IMR-90 (cell line): ENCODE results near the gene PLD2. TPM values are rescaled to one million over a fixed set of nuclear protein-coding genes. Genes with fewer than 3 reads are reported as not detected.

Source experiments
- ATAC-seq: fragments of 200-7000 bp; cut with Tn5 transposase; 2 replicates; pipeline ENCODE4 v1.9.1; 2020; ENCODE audit warnings: low read depth, mild to moderate bottlenecking, moderate library complexity
- BruUV-seq: library from RNA; stranded (reverse); fragments of 400-500 nt; replicated peaks from 2 replicates; lab custom pipeline; 2021; lab: Mats Ljungman, UMichigan
- CTCF ChIA-PET: fragments of 300-600 bp; formaldehyde crosslinking; extraction: SDS; loops from one replicate; lab custom pipeline; 2021; ENCODE audit warnings: antibody characterized with exemption; lab: Yijun Ruan, JAX
- POLR2A ChIA-PET: fragments of 300-600 bp; sonication (Branson Sonifier 250); formaldehyde crosslinking; loops from one replicate; lab custom pipeline; 2022; ENCODE audit warnings: antibody characterized with exemption; ENCODE audit not compliant: unreplicated experiment; lab: Charles Lee
- DNase-seq: peaks from one replicate; pipeline ENCODE4 v3.0.0; 2013
- H2AFZ ChIP-seq: replicated peaks from 2 replicates; pipeline ENCODE3; 2013; ENCODE audit warnings: low read length, mild to moderate bottlenecking; ENCODE audit not compliant: poor library complexity
- H2AK5ac ChIP-seq: 2 replicates; pipeline ENCODE4 v1.6.1; 2013; ENCODE audit warnings: low read depth, low read length, inconsistent platforms
- H2AK9ac ChIP-seq: replicated peaks from 2 replicates; pipeline ENCODE3; 2013; ENCODE audit warnings: mild to moderate bottlenecking, low read depth, low read length, moderate library complexity; ENCODE audit not compliant: poor library complexity
- H2BK120ac ChIP-seq: 2 replicates; pipeline ENCODE4 v1.6.1; 2013; ENCODE audit warnings: low read depth, low read length, inconsistent platforms
- H2BK15ac ChIP-seq: 3 replicates; pipeline ENCODE4 v1.6.1; 2013; ENCODE audit warnings: low read depth, low read length, inconsistent platforms
- H2BK20ac ChIP-seq: 2 replicates; pipeline ENCODE4 v1.6.1; 2013; ENCODE audit warnings: low read depth, mild to moderate bottlenecking, inconsistent platforms, low read length, moderate library complexity
- H2BK5ac ChIP-seq: 2 replicates; pipeline ENCODE4 v1.6.1; 2013; ENCODE audit warnings: mild to moderate bottlenecking, low read depth, low read length, inconsistent platforms; ENCODE audit not compliant: poor library complexity, severe bottlenecking
- H3K14ac ChIP-seq: replicated peaks from 2 replicates; pipeline ENCODE4 v1.6.1; 2013; ENCODE audit warnings: low read depth, low read length, inconsistent platforms
- H3K18ac ChIP-seq: 2 replicates; pipeline ENCODE4 v1.6.1; 2013; ENCODE audit warnings: low read depth, low read length, control low read depth
- H3K23ac ChIP-seq: 2 replicates; pipeline ENCODE4 v1.6.1; 2013; ENCODE audit warnings: low read depth, low read length, inconsistent platforms
- H3K27ac ChIP-seq: 2 replicates; pipeline ENCODE4 v1.5.1; 2013; ENCODE audit warnings: mild to moderate bottlenecking, control low read depth, low read length; ENCODE audit not compliant: insufficient read depth
- H3K27me3 ChIP-seq: 2 replicates; pipeline ENCODE4 v1.6.1; 2013; ENCODE audit warnings: low read length; ENCODE audit not compliant: control insufficient read depth, insufficient read depth
- H3K36me3 ChIP-seq: 2 replicates; pipeline ENCODE4 v1.6.1; 2013; ENCODE audit warnings: low read length, mixed read lengths; ENCODE audit not compliant: control insufficient read depth, insufficient read depth
- H3K4ac ChIP-seq: 2 replicates; pipeline ENCODE4 v1.6.1; 2013; ENCODE audit warnings: low read depth, low read length, inconsistent platforms
- H3K4me1 ChIP-seq: 2 replicates; pipeline ENCODE4 v1.6.1; 2013; ENCODE audit warnings: low read length, mixed read lengths; ENCODE audit not compliant: control insufficient read depth, insufficient read depth
- H3K4me2 ChIP-seq: 2 replicates; pipeline ENCODE4 v1.6.1; 2013; ENCODE audit warnings: low read depth, mild to moderate bottlenecking, control low read depth, low read length, moderate library complexity
- H3K4me3 ChIP-seq: 2 replicates; pipeline ENCODE4 v1.5.1; 2013; ENCODE audit warnings: low read depth, mild to moderate bottlenecking, control low read depth, low read length, moderate library complexity; ENCODE audit not compliant: insufficient read depth
- H3K56ac ChIP-seq: 2 replicates; pipeline ENCODE4 v1.6.1; 2013; ENCODE audit warnings: low read length, inconsistent platforms; ENCODE audit not compliant: insufficient read depth; ENCODE audit errors: extremely low read depth
- H3K79me1 ChIP-seq, 2 experiments: 2 replicates each; pipeline ENCODE4 v1.6.1; 2013; ENCODE audit warnings: low read length in 2 of 2, inconsistent platforms in 1 of 2, low read depth in 1 of 2
- H3K9ac ChIP-seq: 2 replicates; pipeline ENCODE4 v1.6.1; 2013; ENCODE audit warnings: low read depth, low read length, control low read depth
- H3K9me1 ChIP-seq: 2 replicates; pipeline ENCODE4 v1.6.1; 2013; ENCODE audit warnings: low read length, inconsistent platforms; ENCODE audit not compliant: insufficient read depth
- H3K9me3 ChIP-seq: 2 replicates; pipeline ENCODE4 v1.6.1; 2013; ENCODE audit warnings: low read length; ENCODE audit not compliant: control insufficient read depth, insufficient read depth
- H4K20me1 ChIP-seq: 2 replicates; pipeline ENCODE4 v1.6.1; 2013; ENCODE audit warnings: low read length, inconsistent platforms; ENCODE audit not compliant: insufficient read depth
- H4K5ac ChIP-seq: 2 replicates; pipeline ENCODE4 v1.6.1; 2013; ENCODE audit warnings: mild to moderate bottlenecking, low read depth, low read length, control low read depth
- H4K8ac ChIP-seq, 2 experiments: 2 replicates each; pipeline ENCODE4 v1.6.1; 2013; ENCODE audit warnings: low read depth in 2 of 2, low read length in 2 of 2, control low read depth in 1 of 2, inconsistent platforms in 1 of 2
- H4K91ac ChIP-seq: 2 replicates; pipeline ENCODE4 v1.6.1; 2013; ENCODE audit warnings: low read depth, low read length, inconsistent platforms; ENCODE audit not compliant: insufficient read depth
- BHLHE40 ChIP-seq: fragments of 150-350 bp; IDR thresholded peaks from 2 replicates; pipeline ENCODE4 v1.6.1; 2016; ENCODE audit warnings: mild to moderate bottlenecking, low read depth, low read length
- CEBPB ChIP-seq: IDR thresholded peaks from 2 replicates; pipeline ENCODE4 v1.6.1; 2012; ENCODE audit warnings: low read depth, low read length, improper control_type of control experiment
- CHD1 ChIP-seq: IDR thresholded peaks from 2 replicates; pipeline ENCODE4 v1.6.1; 2012; ENCODE audit warnings: low read depth, low read length, improper control_type of control experiment
- FOS ChIP-seq: fragments of 150-350 bp; IDR thresholded peaks from 2 replicates; pipeline ENCODE4 v1.6.1; 2016; ENCODE audit warnings: low read depth, low read length
- MAFK ChIP-seq: IDR thresholded peaks from 2 replicates; pipeline ENCODE4 v1.6.1; 2012; ENCODE audit warnings: low read depth, low read length, improper control_type of control experiment
- MAZ ChIP-seq: IDR thresholded peaks from 2 replicates; pipeline ENCODE4 v1.6.1; 2012; ENCODE audit warnings: low read depth, mild to moderate bottlenecking, low read length, improper control_type of control experiment, moderate library complexity, borderline replicate concordance
- MXI1 ChIP-seq: IDR thresholded peaks from 2 replicates; pipeline ENCODE4 v1.6.1; 2012; ENCODE audit warnings: low read depth, mild to moderate bottlenecking, low read length, moderate library complexity, borderline replicate concordance
- NFE2L2 ChIP-seq: fragments of 150-350 bp; IDR thresholded peaks from 2 replicates; pipeline ENCODE4 v1.6.1; 2016; ENCODE audit warnings: low read depth, mild to moderate bottlenecking, low read length
- POLR2A ChIP-seq: IDR thresholded peaks from 2 replicates; pipeline ENCODE4 v1.6.1; 2012; ENCODE audit warnings: mild to moderate bottlenecking, low read depth, low read length
- RAD21 ChIP-seq: IDR thresholded peaks from 2 replicates; pipeline ENCODE4 v1.6.1; 2012; ENCODE audit warnings: low read length, improper control_type of control experiment
- RCOR1 ChIP-seq: IDR thresholded peaks from 2 replicates; pipeline ENCODE4 v1.6.1; 2012; ENCODE audit warnings: mild to moderate bottlenecking, low read length, improper control_type of control experiment; ENCODE audit not compliant: insufficient replicate concordance
- RFX5 ChIP-seq: IDR thresholded peaks from 2 replicates; pipeline ENCODE4 v1.8.0; 2012; ENCODE audit warnings: low read depth, mild to moderate bottlenecking, low read length, moderate library complexity
- SMC3 ChIP-seq: fragments of 150-350 bp; IDR thresholded peaks from 2 replicates; pipeline ENCODE4 v1.6.1; 2016; ENCODE audit warnings: low read depth, mild to moderate bottlenecking, antibody characterized with exemption, low read length, moderate library complexity
- WGBS, 2 experiments: methylation state at CpG; one replicate each; pipeline versions ENCODE4 v1.1.5 to v1.1.7; 2013; ENCODE audit warnings: missing lambda C conversion rate in 2 of 2; ENCODE audit not compliant: insufficient read length in 1 of 2; ENCODE audit errors: extremely low coverage in 2 of 2; 5-methylcytosine and 5-hydroxymethylcytosine counted together
- dilution Hi-C: fragments of 300-500 bp; cut with HindIII; formaldehyde crosslinking; loops from one replicate; pipeline ENCODE4 v1.14.3; 2018; ENCODE audit warnings: low sequenced_read_pairs; ENCODE audit not compliant: unreplicated experiment
- in situ Hi-C: fragments of 300-500 bp; cut with MboI; formaldehyde crosslinking; loops from 3 replicates; pipeline ENCODE4 v1.14.3; 2019; ENCODE audit warnings: low sequenced_read_pairs, inconsistent platforms, mixed read lengths
- intact Hi-C: fragments of 100-400 bp; cut with micrococcal nuclease; formaldehyde crosslinking; loops from 2 replicates; pipeline ENCODE4 v1.10.0; 2022
- polyA plus RNA-seq, 3 experiments: library from polyadenylated mRNA; depleted of rRNA; stranded (reverse); fragments of >200 nt; gene quantifications; 2 replicates each; pipeline ENCODE4 v1.2.3, GENCODE V29; 2012; ENCODE audit warnings: low replicate concordance in 1 of 3
- total RNA-seq: library from RNA; depleted of rRNA; stranded (reverse); fragments of >200 nt; gene quantifications from 2 replicates; pipeline ENCODE4 v1.2.3, GENCODE V29; 2012
- TF ChIP-seq, protein P1 (sequence below): fragments of 150-350 bp; IDR thresholded peaks from 2 replicates; pipeline ENCODE4 v1.6.1; 2017; ENCODE audit warnings: mild to moderate bottlenecking, antibody characterized with exemption, low read length, low read depth
- TF ChIP-seq, protein P2 (sequence below): fragments of 150-350 bp; IDR thresholded peaks from 2 replicates; pipeline ENCODE4 v1.6.1; 2016; ENCODE audit warnings: low read depth, mild to moderate bottlenecking, low read length, moderate library complexity, borderline replicate concordance
- TF ChIP-seq, protein P3 (sequence below): conservative IDR thresholded peaks from 2 replicates; pipeline ENCODE4 v1.5.1; 2012; ENCODE audit warnings: mild to moderate bottlenecking, low read depth, low read length, improper control_type of control experiment

The PLD2 gene
- total and polyA plus RNA-seq, 2 of the 4 experiments (the other 2 are of a cell fraction), result 12.5 to 28.0 TPM

DNA sequence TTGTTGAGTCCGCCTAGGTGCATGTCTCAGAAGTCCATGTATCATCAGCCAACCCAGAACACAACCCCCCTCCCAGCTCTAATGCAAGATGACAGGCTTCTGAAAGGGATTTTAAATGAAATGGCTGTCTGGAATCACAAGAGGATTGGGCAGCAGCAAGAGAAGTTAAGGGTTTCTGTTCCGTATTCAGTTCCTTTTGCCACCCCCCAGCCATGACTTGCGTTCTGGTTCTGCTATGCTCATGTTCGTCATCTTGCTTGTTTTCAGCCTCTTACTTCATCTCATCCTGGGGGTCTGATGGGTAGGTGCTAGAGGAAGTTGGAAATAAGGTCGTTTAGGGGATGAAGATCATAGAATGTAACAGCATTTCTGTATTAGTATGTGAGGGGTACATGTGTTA, 38.2 kb downstream of the PLD2 start:
- H3K9me3 ChIP-seq, result no peaks in the 10 kb centered on the region
- H2BK20ac ChIP-seq, result no peak overlapping the region
- dilution Hi-C loops (no loop called here), in situ Hi-C loops (no loop called here), intact Hi-C loops (no loop called here)
- TF ChIP-seq POLR2A (no peak), MXI1 (no peak), BHLHE40 (no peak), NFE2L2 (no peak), CHD1 (no peak), CEBPB (no peak), MAFK (no peak), RCOR1 (no peak), RAD21 (no peak), SMC3 (no peak), FOS (no peak), RFX5 (no peak), MAZ (no peak)
- TF ChIP-seq, protein P1, sequence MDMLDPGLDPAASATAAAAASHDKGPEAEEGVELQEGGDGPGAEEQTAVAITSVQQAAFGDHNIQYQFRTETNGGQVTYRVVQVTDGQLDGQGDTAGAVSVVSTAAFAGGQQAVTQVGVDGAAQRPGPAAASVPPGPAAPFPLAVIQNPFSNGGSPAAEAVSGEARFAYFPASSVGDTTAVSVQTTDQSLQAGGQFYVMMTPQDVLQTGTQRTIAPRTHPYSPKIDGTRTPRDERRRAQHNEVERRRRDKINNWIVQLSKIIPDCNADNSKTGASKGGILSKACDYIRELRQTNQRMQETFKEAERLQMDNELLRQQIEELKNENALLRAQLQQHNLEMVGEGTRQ, result no peak
- TF ChIP-seq, protein P2, sequence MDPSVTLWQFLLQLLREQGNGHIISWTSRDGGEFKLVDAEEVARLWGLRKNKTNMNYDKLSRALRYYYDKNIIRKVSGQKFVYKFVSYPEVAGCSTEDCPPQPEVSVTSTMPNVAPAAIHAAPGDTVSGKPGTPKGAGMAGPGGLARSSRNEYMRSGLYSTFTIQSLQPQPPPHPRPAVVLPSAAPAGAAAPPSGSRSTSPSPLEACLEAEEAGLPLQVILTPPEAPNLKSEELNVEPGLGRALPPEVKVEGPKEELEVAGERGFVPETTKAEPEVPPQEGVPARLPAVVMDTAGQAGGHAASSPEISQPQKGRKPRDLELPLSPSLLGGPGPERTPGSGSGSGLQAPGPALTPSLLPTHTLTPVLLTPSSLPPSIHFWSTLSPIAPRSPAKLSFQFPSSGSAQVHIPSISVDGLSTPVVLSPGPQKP, result no peak
- TF ChIP-seq, protein P3, sequence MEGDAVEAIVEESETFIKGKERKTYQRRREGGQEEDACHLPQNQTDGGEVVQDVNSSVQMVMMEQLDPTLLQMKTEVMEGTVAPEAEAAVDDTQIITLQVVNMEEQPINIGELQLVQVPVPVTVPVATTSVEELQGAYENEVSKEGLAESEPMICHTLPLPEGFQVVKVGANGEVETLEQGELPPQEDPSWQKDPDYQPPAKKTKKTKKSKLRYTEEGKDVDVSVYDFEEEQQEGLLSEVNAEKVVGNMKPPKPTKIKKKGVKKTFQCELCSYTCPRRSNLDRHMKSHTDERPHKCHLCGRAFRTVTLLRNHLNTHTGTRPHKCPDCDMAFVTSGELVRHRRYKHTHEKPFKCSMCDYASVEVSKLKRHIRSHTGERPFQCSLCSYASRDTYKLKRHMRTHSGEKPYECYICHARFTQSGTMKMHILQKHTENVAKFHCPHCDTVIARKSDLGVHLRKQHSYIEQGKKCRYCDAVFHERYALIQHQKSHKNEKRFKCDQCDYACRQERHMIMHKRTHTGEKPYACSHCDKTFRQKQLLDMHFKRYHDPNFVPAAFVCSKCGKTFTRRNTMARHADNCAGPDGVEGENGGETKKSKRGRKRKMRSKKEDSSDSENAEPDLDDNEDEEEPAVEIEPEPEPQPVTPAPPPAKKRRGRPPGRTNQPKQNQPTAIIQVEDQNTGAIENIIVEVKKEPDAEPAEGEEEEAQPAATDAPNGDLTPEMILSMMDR, result no peak
- POLR2A ChIA-PET, result no interaction called here
- ATAC-seq, result no peak
- H3K27ac ChIP-seq, result no peak overlapping the region
- no peak overlapping the region for H2AK9ac ChIP-seq
- peaks cover 2% of the 10 kb centered on the region; the same call in 1 of the 2 replicates for H3K36me3 ChIP-seq
- no peak overlapping the region for H3K9ac ChIP-seq
- CTCF ChIA-PET, result no interaction called here
- no peak overlapping the region for H2BK120ac ChIP-seq
- H3K79me1 ChIP-seq, result peaks cover 46 to 82% of the 10 kb centered on the region in 2 experiments
- H3K4me1 ChIP-seq, result peaks cover 7% of the 10 kb centered on the region
- no peak overlapping the region for H4K5ac ChIP-seq
- no peak overlapping the region for H3K4me3 ChIP-seq
- no peak overlapping the region for H4K91ac ChIP-seq
- H3K4me2 ChIP-seq, result no peak overlapping the region
- no peak overlapping the region for H3K18ac ChIP-seq
- no TSS peak for BruUV-seq
- no peak overlapping the region for H3K14ac ChIP-seq
- no peaks in the 10 kb centered on the region for H3K27me3 ChIP-seq
- no peak overlapping the region for H4K8ac ChIP-seq
- peaks cover 81% of the 10 kb centered on the region for H4K20me1 ChIP-seq
- no peak overlapping the region for H2AFZ ChIP-seq
- no peak overlapping the region for H3K4ac ChIP-seq
- no peak overlapping the region for H2BK5ac ChIP-seq
- WGBS, 2 experiments, result no CpG with 5 or more reads among the region's 5 CpGs
- no peak overlapping the region for H3K23ac ChIP-seq
- no peak overlapping the region for H2AK5ac ChIP-seq
- DNase-seq, result no peak
- H3K9me1 ChIP-seq, result peaks cover 29% of the 10 kb centered on the region
- H2BK15ac ChIP-seq, result no peak overlapping the region
- no peak overlapping the region for H3K56ac ChIP-seq
